Epithelial cell of prostate (primary cell): ENCODE data around the gene TGM3.
"Not testable (repeated sequence)": the region's sequence is repeated elsewhere in the genome, so short reads cannot be mapped to it uniquely, and the experiment has no call there.

Source experiments
- DNase-seq: peaks from one replicate; pipeline ENCODE4 v3.0.0-alpha.2; 2011; ENCODE audit warnings: low read depth, low spot score
- H3K27ac ChIP-seq: fragments of 450-650 bp; 2 replicates; pipeline ENCODE4 v1.5.1; 2017; ENCODE audit warnings: mild to moderate bottlenecking

The TGM3 gene, protein sequence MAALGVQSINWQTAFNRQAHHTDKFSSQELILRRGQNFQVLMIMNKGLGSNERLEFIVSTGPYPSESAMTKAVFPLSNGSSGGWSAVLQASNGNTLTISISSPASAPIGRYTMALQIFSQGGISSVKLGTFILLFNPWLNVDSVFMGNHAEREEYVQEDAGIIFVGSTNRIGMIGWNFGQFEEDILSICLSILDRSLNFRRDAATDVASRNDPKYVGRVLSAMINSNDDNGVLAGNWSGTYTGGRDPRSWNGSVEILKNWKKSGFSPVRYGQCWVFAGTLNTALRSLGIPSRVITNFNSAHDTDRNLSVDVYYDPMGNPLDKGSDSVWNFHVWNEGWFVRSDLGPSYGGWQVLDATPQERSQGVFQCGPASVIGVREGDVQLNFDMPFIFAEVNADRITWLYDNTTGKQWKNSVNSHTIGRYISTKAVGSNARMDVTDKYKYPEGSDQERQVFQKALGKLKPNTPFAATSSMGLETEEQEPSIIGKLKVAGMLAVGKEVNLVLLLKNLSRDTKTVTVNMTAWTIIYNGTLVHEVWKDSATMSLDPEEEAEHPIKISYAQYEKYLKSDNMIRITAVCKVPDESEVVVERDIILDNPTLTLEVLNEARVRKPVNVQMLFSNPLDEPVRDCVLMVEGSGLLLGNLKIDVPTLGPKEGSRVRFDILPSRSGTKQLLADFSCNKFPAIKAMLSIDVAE

DNA sequence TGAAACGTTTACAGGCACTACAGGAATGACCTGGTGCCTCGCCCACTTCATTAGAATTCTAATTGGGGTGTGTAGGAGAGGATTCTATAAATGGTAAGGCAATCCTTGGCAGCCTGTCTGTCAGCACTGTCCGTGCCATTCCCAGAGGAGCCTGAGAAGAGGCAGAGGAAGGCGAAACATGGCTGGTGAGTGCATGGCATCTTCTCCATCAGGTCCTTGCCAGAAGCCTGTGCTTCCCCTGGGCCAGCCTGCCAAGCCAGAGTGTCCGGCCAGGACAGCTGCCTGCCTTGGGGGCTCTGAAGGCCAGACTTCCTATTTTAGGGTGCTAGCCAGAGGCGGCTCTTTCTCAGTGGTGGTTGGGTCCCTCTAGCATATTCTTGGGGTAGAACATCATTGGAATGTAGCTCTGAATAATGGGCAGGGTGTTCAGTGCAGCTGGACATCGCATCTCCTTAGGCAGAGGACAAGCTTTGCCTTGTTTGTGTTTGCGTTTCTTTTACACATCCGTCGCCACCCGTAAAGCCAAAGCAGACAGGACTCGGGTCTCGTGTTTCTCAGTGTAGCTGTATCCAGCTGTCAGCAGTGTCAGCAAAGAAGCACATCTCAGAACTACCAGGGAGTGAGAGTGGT lies at the start of gene TGM3:
TGM3 (plus strand) TSS at position 116 of the 630 bp plus-strand sequence; CDS start at position 179, 63 bp downstream.
- DNase-seq: no peak
- no peak within 1 kb of the TSS for H3K27ac ChIP-seq

DNA sequence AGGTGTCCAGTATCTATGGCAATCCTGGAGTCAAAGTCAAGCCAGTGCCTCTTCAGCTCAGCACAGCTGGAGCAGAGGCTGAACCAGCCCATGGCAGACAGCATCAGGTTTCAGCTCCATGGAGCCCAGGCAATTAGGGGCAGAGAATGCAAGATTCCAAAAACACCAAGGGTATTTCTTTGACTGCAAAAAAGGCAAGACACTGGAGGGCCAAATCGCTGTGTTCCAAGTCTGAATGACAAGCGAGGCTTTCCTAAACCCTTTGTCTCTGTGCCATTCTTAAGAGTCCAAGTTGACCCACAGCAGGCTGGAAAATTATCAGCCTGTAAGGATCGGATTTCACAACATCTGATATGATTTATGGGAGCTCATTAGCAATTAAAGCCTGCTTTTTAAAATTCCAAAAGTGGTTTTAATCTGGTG lies 49.7 kb upstream of the TGM3 start:
- DNase-seq: no peak
- H3K27ac ChIP-seq: no peak overlapping the region

DNA sequence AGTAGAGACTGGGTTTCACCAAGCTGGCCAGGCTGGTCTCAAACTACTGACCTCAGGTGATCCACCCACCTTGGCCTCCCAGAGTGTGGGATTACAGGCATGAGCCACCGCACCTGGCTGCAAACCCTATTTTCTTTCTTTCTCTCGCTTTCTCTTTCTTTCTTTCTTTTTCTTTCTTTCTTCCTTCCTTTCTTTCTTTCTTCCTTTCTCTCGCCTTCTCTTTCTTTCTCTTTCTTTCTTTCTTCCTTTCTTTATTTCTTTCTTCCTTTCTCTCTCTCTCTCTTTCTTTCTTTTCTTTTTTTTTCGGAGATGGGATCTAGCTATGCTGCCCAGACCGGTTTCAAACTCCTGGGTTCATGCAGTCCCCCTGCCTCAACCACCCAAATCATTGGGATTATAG lies 47.0 kb upstream of the TGM3 start:
- H3K27ac ChIP-seq: no peak overlapping the region
- no peak for DNase-seq

DNA sequence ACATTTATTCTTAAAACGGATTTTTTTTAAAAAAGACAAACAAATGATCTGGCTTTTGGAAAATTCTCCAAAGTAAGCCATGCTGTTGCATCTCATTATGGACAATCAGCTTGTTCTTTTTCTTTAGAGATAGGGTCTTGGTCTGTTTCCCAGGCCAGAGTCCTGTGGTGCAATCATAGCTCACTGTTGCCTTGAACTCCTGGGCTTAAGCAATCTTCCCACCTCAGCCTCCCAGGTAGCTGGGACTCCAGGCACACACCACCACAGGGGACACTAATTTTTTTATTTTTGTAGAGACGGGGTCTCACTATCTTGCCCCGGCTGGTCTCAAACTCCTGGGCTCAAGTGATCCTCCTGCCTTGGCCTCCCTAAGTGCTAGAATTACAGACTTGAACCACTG lies 45.9 kb upstream of the TGM3 start:
- DNase-seq: no peak
- H3K27ac ChIP-seq: no peak overlapping the region

DNA sequence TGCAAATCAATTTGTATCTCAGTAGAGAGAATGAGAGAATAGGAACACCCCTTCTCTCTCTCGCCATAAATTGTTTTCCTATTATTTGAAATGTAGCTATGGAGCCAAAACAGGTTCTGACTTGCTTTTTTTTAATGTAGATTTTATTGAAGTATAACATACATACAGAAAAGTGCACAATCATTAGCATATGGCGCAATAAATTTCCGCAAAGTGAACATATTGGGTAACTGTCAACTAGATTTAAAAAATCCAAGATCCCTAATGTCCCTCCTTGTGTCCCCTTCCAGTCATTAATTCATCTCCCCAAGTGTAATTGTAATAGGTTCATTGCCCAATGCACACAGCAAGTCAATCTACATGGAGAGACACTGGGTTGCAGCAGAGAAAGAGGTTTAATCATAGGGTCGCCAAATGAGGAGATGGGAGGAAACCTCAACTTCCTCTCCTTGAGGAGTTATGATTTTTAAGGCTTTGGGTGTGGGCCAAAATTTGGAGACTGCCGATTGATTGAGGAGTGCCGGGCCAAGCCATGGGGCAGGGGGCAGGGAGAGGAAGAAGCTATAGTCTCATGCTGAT lies 43.3 kb upstream of the TGM3 start:
- DNase-seq: no peak
- no peak overlapping the region for H3K27ac ChIP-seq

DNA sequence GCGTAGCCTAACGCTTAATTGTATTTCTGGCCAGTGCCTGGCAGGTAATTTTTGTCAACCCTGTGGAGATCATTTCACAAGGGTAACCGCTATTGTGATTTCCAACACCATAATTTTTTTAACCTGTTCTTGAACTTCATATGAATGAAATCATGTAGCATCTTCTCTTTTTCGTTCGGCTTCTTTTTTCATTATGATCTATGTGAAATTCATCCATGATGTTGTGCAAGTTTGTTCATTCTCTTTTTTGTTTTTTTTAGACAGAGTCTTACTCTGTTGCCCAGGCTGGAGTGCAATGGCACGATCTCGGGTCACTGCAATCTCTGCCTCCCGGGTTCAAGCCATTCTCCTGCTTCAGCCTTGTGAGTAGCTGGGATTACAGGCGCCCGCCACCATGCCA lies 42.5 kb upstream of the TGM3 start:
- H3K27ac ChIP-seq: no peak overlapping the region

DNA sequence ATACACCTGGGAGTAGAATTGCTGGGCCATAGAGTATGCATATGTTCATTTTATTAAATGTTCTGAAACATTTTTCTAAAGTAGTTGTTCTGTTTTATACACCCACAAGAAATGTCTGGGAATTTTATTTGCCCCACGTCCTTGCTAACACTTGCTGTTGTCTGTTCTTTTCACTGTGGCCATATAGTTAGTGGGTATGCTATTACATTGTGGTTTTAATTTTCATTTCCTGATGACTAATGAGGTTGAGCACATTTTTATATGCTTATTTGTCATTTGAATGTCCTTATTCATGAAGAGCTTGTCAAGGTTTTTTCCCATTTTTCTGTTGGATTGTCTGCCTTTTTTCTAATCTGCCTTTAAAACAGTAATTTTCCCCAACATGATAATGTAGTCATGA lies 41.5 kb upstream of the TGM3 start:
- no peak for DNase-seq
- no peak overlapping the region for H3K27ac ChIP-seq

More for the DNA sequence above, 42.5 kb upstream of the TGM3 start:
- no peak for DNase-seq

DNA sequence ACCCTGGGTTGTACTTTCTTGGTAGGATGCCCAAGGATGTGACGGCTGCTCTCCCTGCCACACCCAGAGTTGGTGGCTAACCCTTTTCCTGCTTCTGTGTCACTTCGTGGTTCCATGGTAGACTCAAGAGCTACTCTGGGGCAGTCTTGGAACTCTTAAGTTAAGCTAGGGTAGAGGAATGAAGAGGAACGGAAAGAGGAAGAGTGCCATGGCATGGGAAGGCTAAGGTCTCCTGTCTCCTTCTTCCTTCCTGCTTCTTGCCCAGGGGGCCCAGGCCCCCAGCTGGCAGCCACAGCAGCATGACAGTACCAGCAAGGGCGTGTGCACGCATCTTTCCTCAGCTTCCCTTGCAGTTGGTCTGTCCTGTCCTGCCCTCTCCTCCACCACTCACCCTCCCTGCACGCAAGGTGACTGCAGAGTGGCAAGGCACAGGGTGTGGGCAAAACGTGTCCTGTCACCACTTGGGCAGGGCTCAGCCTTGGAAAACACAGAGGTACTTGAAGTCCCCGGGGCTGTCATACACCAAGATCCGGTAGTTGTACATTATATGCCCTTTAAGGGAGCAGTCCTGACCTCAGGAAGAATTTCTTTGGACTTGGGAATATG lies 39.8 kb upstream of the TGM3 start:
- no peak overlapping the region for H3K27ac ChIP-seq
- DNase-seq: no peak

DNA sequence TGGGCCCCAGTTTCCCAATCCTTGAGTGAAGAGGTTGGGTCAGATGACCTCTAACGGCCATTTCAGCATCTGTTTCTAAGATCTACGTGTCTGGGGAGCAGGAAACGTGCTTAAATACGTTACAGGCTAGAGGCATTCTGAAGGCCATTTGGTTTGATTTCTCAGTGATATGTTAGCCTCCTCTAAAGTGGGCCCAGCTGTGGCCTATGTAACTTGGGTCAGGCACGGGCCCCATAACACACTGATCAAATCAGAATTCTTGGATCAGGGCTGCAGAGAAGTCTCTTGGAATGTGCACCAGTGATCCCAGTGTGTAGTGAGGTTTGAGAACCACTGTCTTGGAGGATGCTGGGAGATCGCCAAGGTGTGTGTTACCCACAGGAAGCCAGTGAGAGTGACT lies 36.1 kb upstream of the TGM3 start:
- H3K27ac ChIP-seq: no peak overlapping the region
- DNase-seq: no peak

DNA sequence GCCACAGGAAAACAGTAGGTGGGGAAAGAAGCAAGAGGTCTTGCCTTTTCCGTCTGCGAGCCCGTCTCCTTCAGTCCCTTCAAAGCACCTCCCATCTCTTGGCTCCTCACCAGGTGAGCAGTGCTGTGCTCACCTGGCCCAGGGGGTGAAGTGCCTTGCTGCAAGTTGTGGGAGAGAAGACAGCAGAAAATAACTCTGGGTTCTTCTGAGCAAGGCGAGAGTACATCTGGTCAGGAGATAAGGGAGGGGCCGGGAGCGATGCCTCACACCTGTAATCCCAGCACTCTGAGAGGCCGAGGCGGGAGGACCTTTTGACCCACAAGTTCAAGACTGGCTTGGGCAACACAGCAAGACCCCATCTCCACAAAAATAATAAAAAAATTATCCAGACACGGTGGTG lies 35.6 kb upstream of the TGM3 start:
- H3K27ac ChIP-seq: no peak overlapping the region
- no peak for DNase-seq

DNA sequence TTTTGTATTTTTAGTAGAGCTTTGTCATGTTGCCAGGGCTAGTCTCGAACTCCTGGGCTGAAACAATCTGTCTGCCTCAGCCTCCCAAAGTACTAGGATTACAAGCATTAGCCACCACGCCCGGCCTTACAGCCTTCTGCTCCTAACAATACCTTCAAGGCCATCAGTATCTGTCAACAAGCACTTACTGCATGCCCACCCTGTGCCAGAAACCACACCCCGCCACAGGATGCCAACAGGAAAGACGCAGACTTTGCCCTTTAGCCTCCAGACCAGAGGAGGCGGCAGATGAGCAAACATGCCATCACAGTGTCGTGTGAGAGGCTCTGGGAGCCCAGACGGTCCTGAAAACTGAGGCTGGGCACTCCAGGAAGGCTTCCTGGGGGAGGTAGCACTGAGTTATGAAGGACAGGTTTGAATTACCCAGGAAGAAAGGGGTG lies 34.7 kb upstream of the TGM3 start:
- DNase-seq: no peak
- H3K27ac ChIP-seq: no peak overlapping the region

DNA sequence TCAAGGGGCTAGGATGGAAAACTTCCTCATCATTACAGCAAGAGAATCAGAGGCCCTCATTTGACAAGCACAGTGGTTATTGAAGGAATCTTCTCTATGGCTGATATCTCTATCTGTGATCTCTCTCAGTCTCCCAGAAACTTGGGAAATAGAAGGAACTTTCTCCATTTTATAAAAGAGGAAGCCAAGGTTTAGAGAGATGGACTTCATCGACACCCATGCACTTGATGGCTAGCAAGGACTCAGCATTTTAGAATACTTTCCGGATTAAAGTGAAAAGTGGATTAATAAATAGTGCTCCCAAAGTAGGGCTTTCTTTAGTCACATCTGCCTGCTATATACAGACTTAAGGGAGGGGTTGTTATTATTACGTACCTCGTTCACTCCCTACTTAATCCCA lies 34.2 kb upstream of the TGM3 start:
- H3K27ac ChIP-seq: no peak overlapping the region
- DNase-seq: no peak

DNA sequence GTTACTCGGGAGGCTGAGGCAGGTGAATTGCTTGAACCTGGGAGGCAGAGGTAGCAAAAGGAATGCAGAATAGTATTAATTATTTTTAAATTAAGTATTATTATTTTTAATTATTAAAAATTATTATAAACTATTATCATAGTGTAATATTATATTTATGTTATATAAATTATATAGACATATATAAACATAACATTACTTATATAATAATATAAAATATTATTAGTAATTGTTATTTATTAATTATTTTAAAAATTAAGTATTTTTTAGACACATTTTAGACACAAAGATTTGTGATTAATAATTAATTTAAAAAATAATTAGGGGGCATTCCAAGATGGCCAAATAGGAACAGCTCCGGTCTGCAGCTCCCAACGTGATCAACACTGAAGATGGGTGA lies 31.7 kb upstream of the TGM3 start:
- no peak overlapping the region for H3K27ac ChIP-seq
- DNase-seq: no peak

DNA sequence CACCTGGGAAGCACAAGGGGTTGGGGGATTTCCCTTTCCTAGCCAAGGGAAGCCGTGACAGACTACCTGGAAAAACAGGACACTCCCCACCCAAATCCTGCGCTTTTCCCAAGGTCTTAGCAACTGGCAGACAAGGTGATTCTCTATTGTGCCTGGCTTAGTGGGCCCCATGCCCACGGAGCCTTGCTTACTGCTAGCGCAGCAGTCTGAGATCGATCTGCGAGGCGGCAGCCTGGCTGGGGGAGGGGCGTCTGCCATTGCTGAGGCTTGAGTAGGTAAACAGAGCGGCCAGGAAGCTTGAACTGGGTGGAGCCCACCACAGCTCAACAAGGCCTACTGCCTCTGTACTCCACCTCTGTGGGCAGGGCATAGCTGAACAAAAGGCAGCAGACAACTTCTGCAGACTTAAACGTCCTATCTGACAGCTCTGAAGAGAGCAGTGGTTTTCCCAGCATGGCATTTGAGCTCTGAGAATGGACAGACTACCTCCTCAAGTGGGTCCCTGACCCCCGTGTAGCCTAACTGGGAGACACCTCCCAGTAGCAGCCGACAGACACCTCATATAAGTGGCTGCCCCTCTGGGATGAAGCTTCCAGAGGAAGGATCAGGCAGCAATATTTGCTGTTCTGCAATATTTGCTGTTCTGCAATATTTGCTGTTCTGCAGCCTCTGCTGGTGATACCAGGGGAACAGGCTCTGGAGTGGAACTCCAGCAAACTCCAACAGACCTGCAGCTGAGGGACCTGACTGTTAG lies 31.0 kb upstream of the TGM3 start:
- DNase-seq, H3K27ac ChIP-seq: not testable (repeated sequence)

DNA sequence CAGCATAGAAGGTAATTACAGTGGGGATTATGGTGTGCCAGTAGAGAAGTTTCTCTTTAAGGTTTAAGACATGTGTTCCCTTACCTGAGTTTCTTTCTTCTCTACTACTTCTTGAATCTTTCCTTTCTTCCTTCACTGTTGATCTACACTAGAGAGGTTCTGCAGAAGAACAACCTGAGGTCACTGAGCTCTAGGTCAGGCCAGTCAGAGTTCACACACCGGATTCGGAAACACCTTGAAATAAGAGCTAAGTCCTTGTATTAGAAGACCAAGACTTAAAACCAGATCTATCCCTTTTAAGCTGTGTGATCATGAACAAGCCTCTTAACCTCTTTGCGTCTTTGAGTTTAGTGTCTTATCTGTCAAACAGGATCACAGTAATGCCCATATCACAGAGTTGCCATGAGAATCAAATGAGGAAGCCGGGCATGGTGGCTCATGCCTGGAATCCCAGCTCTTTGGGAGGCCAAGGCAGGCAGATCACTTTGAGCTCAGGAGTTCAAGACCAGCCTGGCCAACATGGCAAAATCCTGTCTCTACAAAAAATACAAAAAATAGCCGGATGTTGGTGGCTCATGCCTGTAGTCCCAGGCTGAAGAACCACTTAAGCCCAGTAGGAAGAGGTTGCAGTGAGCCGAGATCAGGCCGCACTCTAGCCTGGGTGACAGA lies 22.0 kb upstream of the TGM3 start:
- H3K27ac ChIP-seq: no peak overlapping the region
- DNase-seq: no peak

DNA sequence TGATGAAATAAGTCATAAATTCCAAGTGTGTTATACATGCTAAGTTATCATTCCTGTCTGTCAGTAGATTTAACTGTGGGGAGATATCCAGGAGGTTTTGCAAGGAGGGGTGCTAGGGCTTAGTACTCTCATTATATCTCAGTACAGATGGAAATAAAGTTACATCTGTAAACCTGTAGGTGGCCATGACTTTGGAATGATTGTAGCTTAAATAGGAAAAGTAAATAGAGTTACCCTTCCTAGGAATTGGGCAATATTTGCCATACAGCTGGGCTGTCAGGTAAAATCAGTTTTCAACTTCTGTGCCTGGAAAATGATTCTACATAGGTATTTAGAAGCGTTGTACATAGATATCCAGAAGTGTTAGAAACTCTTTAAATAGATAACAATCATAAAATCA lies 19.8 kb upstream of the TGM3 start:
- no peak for DNase-seq
- H3K27ac ChIP-seq: no peak overlapping the region

DNA sequence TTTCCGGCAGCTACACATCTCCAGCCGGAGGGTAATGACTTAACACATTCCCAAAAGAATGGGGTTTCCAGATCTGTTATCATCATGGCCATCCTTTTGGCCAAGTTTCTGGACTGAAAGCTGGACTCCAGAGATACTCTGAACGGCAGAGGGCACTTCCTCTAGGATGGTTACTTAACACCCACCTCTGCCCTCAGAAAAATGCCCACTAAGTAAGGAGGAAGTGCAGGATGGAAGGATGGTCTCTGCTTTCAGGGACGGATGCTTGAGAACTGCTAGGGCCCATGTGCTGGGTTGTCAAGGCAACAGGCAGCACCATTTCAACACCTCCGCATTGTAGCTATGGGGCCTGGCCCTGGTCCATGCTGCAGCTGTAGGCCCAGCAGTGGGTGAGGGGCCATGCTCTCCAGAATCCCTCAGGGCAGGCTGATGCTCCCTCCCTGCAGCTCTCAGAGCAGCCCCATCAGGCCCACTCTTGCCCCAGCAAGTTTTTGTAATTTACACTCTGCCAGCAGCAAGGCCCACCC lies 16.5 kb upstream of the TGM3 start:
- no peak overlapping the region for H3K27ac ChIP-seq
- no peak for DNase-seq

DNA sequence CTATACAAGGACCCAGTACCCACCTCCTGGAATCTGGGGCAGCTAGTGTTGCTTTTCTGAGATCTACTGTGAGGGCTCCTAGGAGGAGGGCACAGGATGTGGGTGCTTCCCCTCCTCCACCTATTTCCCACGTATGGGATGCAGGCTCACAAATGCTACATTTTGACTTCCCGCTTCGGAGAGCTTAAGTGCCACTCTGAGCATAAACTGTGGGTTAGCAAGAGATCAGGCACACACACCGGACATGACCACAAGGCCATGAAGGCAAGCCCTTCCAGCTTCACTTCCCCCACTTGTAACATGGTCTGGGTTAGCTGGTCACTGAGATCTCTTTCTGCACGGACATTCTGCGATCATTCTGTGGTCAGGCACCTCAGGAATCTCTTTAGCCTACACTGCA lies 15.7 kb upstream of the TGM3 start:
- DNase-seq: no peak
- H3K27ac ChIP-seq: no peak overlapping the region

DNA sequence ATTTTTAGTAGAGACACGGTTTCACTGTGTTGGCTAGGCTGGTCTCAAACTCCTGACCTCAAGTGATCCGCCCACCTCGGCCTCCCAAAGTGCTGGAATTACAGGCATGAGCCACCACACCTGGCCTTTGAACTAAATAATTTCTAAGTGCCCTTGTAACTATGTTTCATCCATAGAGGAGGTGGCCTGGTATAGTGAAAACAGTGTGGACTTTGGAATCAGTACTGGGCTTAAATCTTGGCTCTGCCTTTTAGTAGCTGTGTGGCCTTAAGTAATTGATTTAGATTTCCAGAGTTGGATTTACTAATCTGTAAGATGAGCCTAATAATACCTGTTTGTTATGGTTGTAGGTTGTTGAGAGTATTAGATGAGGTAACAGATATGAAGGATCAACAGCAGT lies 14.2 kb upstream of the TGM3 start:
- no peak for DNase-seq
- no peak overlapping the region for H3K27ac ChIP-seq
